Measurements from ENCODE around the gene C9orf78. TPM values are rescaled to one million over a fixed set of nuclear protein-coding genes. Genes with fewer than 3 reads are reported as not detected.

C9orf78 gene
- total and polyA plus RNA-seq, 2 of the 8 experiments (the other 6 are each of a cell fraction or from before 2014, with no cell fraction given), result 17.4 to 40.6 TPM

- DNase-seq (ENCODE audit: low read depth in 1 of 2, low spot score in 2 of 2), result peak; percentile 91 to 94
- Histone ChIP-seq H3K27ac (ENCODE audit: low read depth, low read length) (peak within 1 kb of the TSS; percentile 29; the same call in 1 of the 2 replicates), H2AFZ (ENCODE audit: low read length) (peak within 1 kb of the TSS; percentile 46; the same call in 1 of the 2 replicates), H3K56ac (replicated peaks; ENCODE audit: insufficient read length, low read depth, low read length) (peak within 1 kb of the TSS; percentile 92), H2BK15ac (ENCODE audit: low read length) (no peak within 1 kb of the TSS), H2BK12ac (ENCODE audit: low read depth, low read length) (peak within 1 kb of the TSS; percentile 80; the same call in 1 of the 2 replicates), H3K36me3 (ENCODE audit: control insufficient read depth in 2 of 4, insufficient read depth in 4 of 4, low read length in 3 of 4) (peaks cover 14 to 41% (median 23%) of the 10 kb centered on the region in 4 experiments), H3K9me3 (ENCODE audit: insufficient read depth in 2 of 2, low read depth in 1 of 2, low read length in 1 of 2) (no peaks in the 10 kb centered on the region), H2AK5ac (ENCODE audit: low read depth, low read length) (no peak within 1 kb of the TSS), H3K4me3 (ENCODE audit: extremely low read depth in 1 of 4, insufficient read depth in 2 of 4, low read depth in 3 of 4, low read length in 4 of 4) (peak within 1 kb of the TSS; percentile 75 to 100 (median 87)), H4K20me1 (replicated peaks in 1 of 2; ENCODE audit: control insufficient read depth in 1 of 2, insufficient read depth in 2 of 2, low read length in 2 of 2) (peaks cover 2 to 4% of the 10 kb centered on the region in 2 experiments), H4K5ac (ENCODE audit: insufficient read length, low read depth, low read length) (peak within 1 kb of the TSS; percentile 93), H3K4me1 (replicated peaks in 1 of 4; ENCODE audit: control insufficient read depth in 3 of 4, insufficient read depth in 4 of 4, low read length in 3 of 4) (peaks cover 0 to 5% (median 4%) of the 10 kb centered on the region in 4 experiments; a peak in 5 of 7 replicates), H3K79me1 (ENCODE audit: low read depth, low read length) (peaks cover 6% of the 10 kb centered on the region), H3K9ac (replicated peaks in 1 of 4; ENCODE audit: extremely low read depth in 1 of 4, low read depth in 3 of 4, low read length in 3 of 4) (peak within 1 kb of the TSS; percentile 85 to 93 (median 90)), H4K8ac (ENCODE audit: extremely low read depth, insufficient read depth, low read length) (peak within 1 kb of the TSS; percentile 92; the same call in 1 of the 2 replicates), H2BK120ac (replicated peaks; ENCODE audit: low read depth, low read length) (no peak within 1 kb of the TSS), H3K79me2 (ENCODE audit: control insufficient read depth in 1 of 2, insufficient read depth in 2 of 2, low read length in 2 of 2) (peaks cover 0 to 11% of the 10 kb centered on the region in 2 experiments; a peak in 2 of 4 replicates), H3K14ac (ENCODE audit: insufficient read length) (no peak within 1 kb of the TSS), H3K23me2 (ENCODE audit: low read depth, low read length) (peaks cover 5% of the 10 kb centered on the region; the same call in 1 of the 2 replicates), H3K23ac (ENCODE audit: insufficient read length) (no peak within 1 kb of the TSS), H3K4ac (replicated peaks; ENCODE audit: insufficient read length, low read depth, low read length) (peak within 1 kb of the TSS; percentile 69), H3K18ac (ENCODE audit: extremely low read depth, low read length) (peak within 1 kb of the TSS; percentile 87), H3K27me3 (replicated peaks in 1 of 4; ENCODE audit: control insufficient read depth in 3 of 4, extremely low read depth in 1 of 4, insufficient read depth in 3 of 4, low read length in 3 of 4) (no peaks in the 10 kb centered on the region), H4K91ac (replicated peaks; ENCODE audit: insufficient read length, low read length) (peak within 1 kb of the TSS; percentile 93), H3K4me2 (ENCODE audit: insufficient read depth in 1 of 2, low read depth in 2 of 2, low read length in 2 of 2) (peak within 1 kb of the TSS; percentile 88 to 99), H2BK5ac (ENCODE audit: low read depth, low read length) (peak within 1 kb of the TSS; percentile 95; the same call in 1 of the 2 replicates), H2BK20ac (ENCODE audit: low read length) (no peak within 1 kb of the TSS)
- ChIA-PET CTCF (ENCODE audit: partially characterized antibody) (interaction anchor here (0.6 kb wide), 1 partner anchor 1823 kb away, joined by 3 read pairs; no protein-coding TSS in a partner anchor), POLR2A (ENCODE audit: partially characterized antibody) (interaction anchor here (0.6 to 1.0 kb wide), 4 partner anchors 11 to 19 kb away, joined by 3 read pairs; partner anchors contain the start of gene C9orf78)
- WGBS, 2 experiments (ENCODE audit: extremely low coverage in 1 of 2, insufficient coverage in 1 of 2, insufficient read length in 1 of 2, insufficient replicate concordance in 2 of 2, low coverage in 1 of 2, low lambda C conversion rate in 2 of 2, missing lambda C conversion rate in 1 of 2), result 10% methylated on average over 37 of the region's 47 CpGs; no CpG with 5 or more reads in 1 of the 2 experiments
- FAIRE-seq, result no peak
- 0 out of 2 replicates have a peak, but pooled peaks have one; percentile 54 for TF ChIP-seq KDM1A (IDR thresholded peaks at IDR 0.05; ENCODE audit: borderline replicate concordance, low read length)
- TF ChIP-seq SP4 (IDR thresholded peaks at IDR 0.05; ENCODE audit: low read length), result no peak; the same call in 1 of the 2 replicates
- TF ChIP-seq RXRA (IDR thresholded peaks at IDR 0.05; ENCODE audit: insufficient read depth, low read depth, low read length), result no peak
- TF ChIP-seq NANOG (IDR thresholded peaks at IDR 0.05; ENCODE audit: insufficient read depth, low read depth, low read length, poor library complexity, severe bottlenecking), result no peak
- peak; percentile 63 for TF ChIP-seq SIX5 (IDR thresholded peaks at IDR 0.05; ENCODE audit: low read depth, low read length)
- TF ChIP-seq RBBP5 (IDR thresholded peaks at IDR 0.05; ENCODE audit: borderline replicate concordance, low read depth, low read length), result 0 out of 2 replicates have a peak, but pooled peaks have one; percentile 75
- TF ChIP-seq KDM5A (IDR thresholded peaks at IDR 0.05; ENCODE audit: low read length), result 0 out of 2 replicates have a peak, but pooled peaks have one; percentile 28
- TF ChIP-seq POU5F1 (IDR thresholded peaks at IDR 0.05; ENCODE audit: low read depth, low read length), result no peak
- peak; percentile 60; the same call in 1 of the 2 replicates for TF ChIP-seq CREB1 (IDR thresholded peaks at IDR 0.05)
- TF ChIP-seq FOSL1 (IDR thresholded peaks at IDR 0.05; ENCODE audit: insufficient read depth, low read depth, low read length), result no peak
- TF ChIP-seq SIN3A (conservative IDR thresholded peaks at IDR 0.05 in 1 of 2, IDR thresholded peaks at IDR 0.05 in 1 of 2; ENCODE audit: low read depth in 1 of 2, low read length in 2 of 2), result peak; percentile 84 to 96
Observed at GRCh38 chr9:129823935-129824601, 11.0 kb downstream of the C9orf78 start, which contains the start of gene TOR1A. TSS of gene TOR1A (minus strand) at chr9:129824136. CDS start at chr9:129824085, 51 bp downstream.
